Activated T-helper 2 cell treated with anti-CD3 and anti-CD28 coated beads, Interferon-gamma antibody, Interleukin-2, Interleukin-4, amounts not matched to agents 10 μg/mL and 5 μg/mL and 100 μg/mL, durations not matched to agents 14 hours and 24 hours and 36 hours (primary cell): Measurements from ENCODE around the gene RETSAT. TPM values are rescaled to one million over a fixed set of nuclear protein-coding genes. Genes with fewer than 3 reads are reported as not detected.
"Not testable (repeated sequence)": the region's sequence is repeated elsewhere in the genome, so short reads cannot be mapped to it uniquely, and the experiment has no call there.

Experiments used
- DNase-seq: peaks from one replicate; pipeline ENCODE4 v3.0.0; 2021; ENCODE audit warnings: low spot score
- H3K27ac Mint-ChIP-seq: one replicate; pipeline ENCODE4 v1.8.0; 2021; ENCODE audit warnings: mixed read lengths
- H3K27me3 Mint-ChIP-seq: one replicate; pipeline ENCODE4 v1.8.0; 2021; ENCODE audit warnings: low read depth, mixed read lengths
- H3K36me3 Mint-ChIP-seq: one replicate; pipeline ENCODE4 v1.8.0; 2021; ENCODE audit warnings: low read depth, mixed read lengths
- H3K4me1 Mint-ChIP-seq: one replicate; pipeline ENCODE4 v1.8.0; 2021; ENCODE audit warnings: low read depth, mixed read lengths
- H3K4me3 Mint-ChIP-seq: one replicate; pipeline ENCODE4 v1.8.0; 2021; ENCODE audit warnings: low read depth, mild to moderate bottlenecking, moderate library complexity, mixed read lengths
- H3K9me3 Mint-ChIP-seq: one replicate; pipeline ENCODE4 v1.8.0; 2021; ENCODE audit warnings: mixed read lengths
- intact Hi-C: fragments of 100-400 bp; cut with micrococcal nuclease; formaldehyde crosslinking; loops from one replicate; pipeline ENCODE4 v1.15.1; 2023
- total RNA-seq: library from RNA; stranded (reverse); gene quantifications from 2 replicates; pipeline ENCODE4 v1.2.3, GENCODE V29; 2022

The RETSAT gene
- total RNA-seq, 1 donor from 2014 or later = 29.6 TPM

DNA sequence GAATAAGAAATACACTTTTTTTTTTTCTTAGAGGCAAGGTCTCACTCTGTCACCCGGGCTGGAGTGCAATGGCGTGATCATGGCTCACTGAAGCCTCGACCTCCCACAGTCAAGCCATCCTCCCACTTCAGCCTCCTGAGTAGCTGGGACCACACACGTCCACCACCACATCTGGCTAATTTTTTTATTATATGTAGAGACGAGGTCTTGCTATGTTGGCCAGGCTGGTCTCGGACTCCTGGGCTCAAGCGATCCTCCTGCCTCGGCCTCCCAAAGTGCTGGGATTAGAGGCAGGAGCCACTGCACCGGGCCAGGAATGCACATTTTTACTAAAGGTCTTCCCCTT lies 28.9 kb downstream of the RETSAT start:
- H3K4me3 Mint-ChIP-seq = peak overlapping the region; percentile 100
- no peak for DNase-seq
- H3K9me3 Mint-ChIP-seq = no peaks in the 10 kb centered on the region
- peaks cover 74% of the 10 kb centered on the region for H3K36me3 Mint-ChIP-seq
- no peaks in the 10 kb centered on the region for H3K27me3 Mint-ChIP-seq
- intact Hi-C loops = loop anchor here (5.0 kb wide), 2 partner anchors 82 to 388 kb away; no protein-coding TSS in a partner anchor
- no peak overlapping the region for H3K27ac Mint-ChIP-seq
- H3K4me1 Mint-ChIP-seq = peaks cover 55% of the 10 kb centered on the region

DNA sequence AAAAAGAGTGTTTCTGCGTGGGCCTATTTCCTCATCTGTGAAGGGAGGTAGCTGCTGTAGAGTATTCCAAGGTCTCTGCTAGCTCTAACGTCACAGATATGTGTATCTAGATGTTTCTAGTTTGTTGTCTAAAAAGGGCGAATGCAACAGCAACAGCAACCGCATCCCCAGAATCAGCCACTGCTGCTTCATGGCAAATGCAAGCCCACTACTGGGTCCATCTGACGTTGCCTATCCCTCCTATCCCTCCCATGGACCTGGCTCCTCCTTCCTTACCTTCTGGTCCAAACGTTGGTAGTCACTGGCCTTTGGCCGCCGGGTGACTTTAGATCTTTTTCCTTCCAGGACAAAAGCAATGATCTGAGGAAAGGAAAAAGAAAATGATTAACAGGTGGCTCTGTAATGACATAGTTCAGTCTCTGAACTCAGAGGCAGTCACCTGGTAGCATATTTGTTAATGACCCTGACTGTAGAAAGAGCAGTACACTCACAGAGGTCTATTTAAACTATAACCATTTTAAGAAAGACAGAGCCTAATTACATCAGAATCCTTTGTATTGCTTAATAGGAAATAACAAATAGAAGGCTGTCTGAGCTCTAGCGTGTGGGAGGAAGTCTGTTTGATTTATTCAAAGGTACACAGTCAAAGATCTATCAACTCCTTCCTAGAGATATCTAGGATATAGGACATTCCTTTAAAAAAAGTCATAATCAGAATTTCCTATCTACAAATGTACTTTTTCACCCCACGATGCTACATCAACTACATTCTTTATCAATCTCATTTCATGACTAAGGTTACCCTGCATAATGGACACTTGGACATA lies 29.5 kb downstream of the RETSAT start:
- peaks cover 61% of the 10 kb centered on the region for H3K4me1 Mint-ChIP-seq
- no peak for DNase-seq
- H3K27ac Mint-ChIP-seq = no peak overlapping the region
- peaks cover 80% of the 10 kb centered on the region for H3K36me3 Mint-ChIP-seq
- peak overlapping the region; percentile 100 for H3K4me3 Mint-ChIP-seq
- H3K9me3 Mint-ChIP-seq = no peaks in the 10 kb centered on the region
- H3K27me3 Mint-ChIP-seq = no peaks in the 10 kb centered on the region
- intact Hi-C loops = loop anchor here (5.0 kb wide), 2 partner anchors 82 to 388 kb away; no protein-coding TSS in a partner anchor

DNA sequence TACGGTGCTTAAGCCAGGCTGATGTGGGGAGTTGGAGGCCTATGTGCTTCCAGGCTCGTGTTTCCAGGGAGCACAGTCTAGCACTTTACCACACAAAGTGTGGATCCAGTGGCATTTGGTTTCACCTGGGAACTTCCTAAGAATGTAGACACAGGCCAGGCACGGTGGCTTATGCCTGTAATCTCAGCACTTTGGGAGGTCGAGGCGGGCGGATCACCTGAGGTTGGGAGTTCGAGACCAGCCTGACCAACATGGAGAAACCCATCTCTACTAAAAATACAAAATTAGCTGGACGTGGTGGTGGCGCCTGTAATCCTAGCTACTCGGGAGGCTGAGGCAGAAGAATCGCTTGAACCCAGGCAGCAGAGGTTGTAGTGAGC lies 30.4 kb downstream of the RETSAT start:
- peaks cover 86% of the 10 kb centered on the region for H3K36me3 Mint-ChIP-seq
- H3K4me3 Mint-ChIP-seq = peak overlapping the region; percentile 100
- intact Hi-C loops, DNase-seq, H3K27ac Mint-ChIP-seq, H3K9me3 Mint-ChIP-seq, H3K27me3 Mint-ChIP-seq: not testable (repeated sequence)
- peaks cover 61% of the 10 kb centered on the region for H3K4me1 Mint-ChIP-seq

DNA sequence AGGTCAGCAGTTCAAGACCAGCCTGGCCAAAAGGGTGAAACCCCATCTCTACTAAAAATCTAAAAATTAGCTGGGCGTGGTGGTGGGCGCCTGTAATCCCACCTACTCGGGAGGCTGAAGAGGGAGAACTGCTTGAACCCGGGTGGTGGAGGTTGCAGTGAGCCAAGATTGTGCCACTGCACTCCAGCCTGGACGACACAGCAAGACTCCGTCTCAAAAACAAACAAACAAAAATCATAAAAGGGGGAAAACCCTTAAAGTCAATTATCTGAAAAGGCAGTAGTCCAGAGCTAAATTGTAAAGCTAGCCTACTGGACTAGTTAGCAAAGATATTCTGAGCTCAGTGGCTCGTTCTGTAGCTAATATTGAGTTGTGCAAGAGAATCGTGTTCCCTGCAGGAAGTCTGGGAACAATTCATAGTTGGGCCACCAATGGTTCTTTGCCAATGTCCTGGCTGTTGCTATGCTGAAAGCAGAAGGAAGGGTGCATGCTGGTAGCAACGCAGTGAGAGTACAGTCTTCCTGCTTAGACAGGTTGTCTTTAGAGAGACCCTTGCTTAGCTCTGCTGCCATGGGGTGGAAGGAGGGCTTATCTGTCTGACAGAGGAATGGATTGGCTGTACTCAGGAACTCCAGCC lies 30.9 kb downstream of the RETSAT start:
- no peak for DNase-seq
- intact Hi-C loops = no loop called here
- Mint-ChIP-seq H3K27me3 (no peaks in the 10 kb centered on the region), H3K36me3 (peaks cover 91% of the 10 kb centered on the region), H3K9me3 (no peaks in the 10 kb centered on the region), H3K4me3 (peak overlapping the region; percentile 100), H3K4me1 (peaks cover 62% of the 10 kb centered on the region), H3K27ac (no peak overlapping the region)

DNA sequence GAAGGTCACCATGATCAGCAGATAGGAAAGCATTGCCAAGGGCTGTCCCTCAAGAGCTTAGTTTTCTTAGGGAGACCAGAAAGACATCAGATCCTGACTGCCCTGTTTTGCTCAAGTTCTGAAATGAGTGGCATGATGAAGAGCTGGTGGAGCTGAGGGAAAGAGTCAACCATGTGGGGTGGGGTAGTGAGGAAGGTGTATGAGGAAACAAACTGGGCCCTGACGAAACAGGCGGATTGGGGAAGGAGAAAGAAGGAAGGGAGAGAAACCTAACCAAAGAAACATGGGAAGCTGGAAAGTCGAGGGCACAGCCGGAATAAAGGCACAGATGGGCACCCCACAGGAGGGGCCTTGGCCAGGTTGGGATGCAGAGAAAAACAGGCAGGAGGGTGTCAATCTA lies 34.5 kb downstream of the RETSAT start:
- Mint-ChIP-seq H3K27ac (peak overlapping the region; percentile 63), H3K36me3 (peaks cover 84% of the 10 kb centered on the region), H3K4me3 (no peak overlapping the region), H3K4me1 (peaks cover 55% of the 10 kb centered on the region), H3K27me3 (no peaks in the 10 kb centered on the region), H3K9me3 (no peaks in the 10 kb centered on the region)
- intact Hi-C loops = no loop called here
- no peak for DNase-seq

DNA sequence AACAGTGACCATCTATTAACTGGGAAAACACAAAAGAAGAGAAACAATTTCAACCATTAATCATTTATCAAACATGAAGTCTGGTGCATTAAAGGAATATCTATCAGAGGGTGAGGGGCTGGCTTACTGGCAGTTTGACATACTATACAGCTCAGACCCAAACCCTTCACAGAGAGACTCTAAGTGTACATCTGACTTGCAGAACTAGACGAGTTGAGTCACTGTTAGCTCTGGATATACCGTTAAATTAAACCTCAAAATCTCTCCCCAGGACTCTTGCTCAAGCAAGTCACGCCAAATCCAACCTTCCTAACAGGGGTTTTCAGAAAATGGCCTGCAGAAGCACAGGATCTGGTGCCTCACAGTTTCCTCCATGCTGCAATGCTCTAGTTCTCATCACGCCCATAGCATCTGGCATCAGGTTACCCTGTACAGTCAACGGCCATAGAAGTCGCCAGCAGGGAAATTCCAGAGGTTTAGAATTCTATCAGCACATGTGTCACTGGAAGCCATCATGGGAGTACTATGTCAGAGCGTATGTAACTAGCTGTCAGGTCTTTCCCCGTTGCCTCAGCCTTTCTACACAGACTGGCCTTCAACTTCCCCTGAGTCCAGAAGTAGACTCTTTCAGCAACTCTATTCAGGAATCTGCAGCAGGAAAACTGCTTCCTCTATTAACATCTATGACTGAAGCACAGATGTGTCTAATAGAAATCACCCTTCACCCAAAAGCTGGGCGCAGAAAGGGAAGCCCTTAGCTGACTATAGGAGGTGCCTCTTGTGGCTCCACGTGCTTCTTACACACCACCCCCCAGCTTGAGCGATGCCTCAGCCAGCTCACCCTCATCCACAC lies 35.9 kb downstream of the RETSAT start:
- Mint-ChIP-seq H3K36me3 (peaks cover 81% of the 10 kb centered on the region), H3K4me3 (no peak overlapping the region), H3K27ac (peak overlapping the region; percentile 65), H3K9me3 (no peaks in the 10 kb centered on the region), H3K4me1 (peaks cover 44% of the 10 kb centered on the region), H3K27me3 (no peaks in the 10 kb centered on the region)
- intact Hi-C loops = no loop called here
- no peak for DNase-seq

DNA sequence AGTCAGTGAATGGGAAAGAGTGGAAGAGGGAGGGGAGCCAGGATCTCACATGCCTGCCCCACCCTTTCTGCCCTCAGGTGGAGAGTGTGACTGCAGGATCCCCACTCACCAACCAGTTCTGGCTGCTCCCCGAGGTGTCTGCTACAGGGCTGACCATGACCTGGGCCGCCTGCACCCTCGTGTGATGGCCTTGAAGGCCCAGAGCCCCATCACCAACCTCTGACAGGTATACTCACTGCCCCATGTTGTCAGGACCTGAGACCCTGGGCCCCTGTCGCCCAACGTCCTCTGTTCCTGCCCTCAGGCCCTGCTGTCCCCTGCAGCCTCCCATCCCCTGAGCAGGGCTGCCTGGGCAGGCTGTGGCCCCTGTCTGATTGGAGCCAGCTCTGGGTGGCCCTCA lies 38.4 kb downstream of the RETSAT start:
- H3K27me3 Mint-ChIP-seq, H3K9me3 Mint-ChIP-seq, H3K4me3 Mint-ChIP-seq, H3K27ac Mint-ChIP-seq, DNase-seq, intact Hi-C loops: not testable (repeated sequence)
- Mint-ChIP-seq H3K4me1 (peaks cover 24% of the 10 kb centered on the region), H3K36me3 (peaks cover 66% of the 10 kb centered on the region)

DNA sequence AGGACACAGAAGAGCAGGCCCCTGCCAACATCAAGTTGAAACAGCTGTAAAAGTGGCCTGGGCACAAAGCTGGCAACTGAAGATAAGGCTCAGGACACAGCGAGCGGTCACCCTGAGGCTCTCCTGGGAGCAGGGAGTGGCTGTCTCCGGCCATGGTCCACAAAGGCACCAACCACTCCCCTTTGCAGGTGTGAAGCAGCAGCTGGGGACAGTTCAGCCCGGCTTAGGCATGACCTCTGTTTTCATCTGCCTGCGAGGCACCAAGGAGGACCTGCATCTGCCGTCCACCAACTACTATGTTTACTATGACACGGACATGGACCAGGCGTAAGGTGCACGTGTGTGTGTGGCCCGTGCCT lies 39.5 kb downstream of the RETSAT start:
- intact Hi-C loops = no loop called here
- no peak overlapping the region for H3K4me3 Mint-ChIP-seq
- peaks cover 56% of the 10 kb centered on the region for H3K36me3 Mint-ChIP-seq
- no peak for DNase-seq
- H3K27me3 Mint-ChIP-seq = no peaks in the 10 kb centered on the region
- no peak overlapping the region for H3K27ac Mint-ChIP-seq
- peaks cover 20% of the 10 kb centered on the region for H3K4me1 Mint-ChIP-seq
- H3K9me3 Mint-ChIP-seq = no peaks in the 10 kb centered on the region

DNA sequence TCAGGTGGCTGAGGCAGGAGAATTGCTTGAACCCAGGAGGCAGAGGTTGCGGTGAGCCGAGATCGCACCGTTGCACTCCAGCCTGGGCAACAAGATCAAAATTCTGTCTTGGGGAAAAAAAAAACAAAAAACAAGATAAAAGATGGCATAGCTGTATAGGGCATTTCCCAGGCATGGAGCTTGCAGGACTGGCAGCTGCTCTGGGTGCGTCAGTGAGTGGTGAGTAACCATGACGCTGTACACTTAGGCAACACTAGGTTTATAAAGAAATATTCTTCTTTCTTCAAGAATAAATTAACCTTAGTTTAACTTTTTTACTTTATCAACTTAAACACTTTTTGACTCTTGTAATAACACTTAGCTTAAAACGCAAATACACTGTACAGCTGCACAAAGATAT lies 41.9 kb downstream of the RETSAT start:
- DNase-seq = no peak
- H3K9me3 Mint-ChIP-seq = no peaks in the 10 kb centered on the region
- peaks cover 43% of the 10 kb centered on the region for H3K36me3 Mint-ChIP-seq
- no peaks in the 10 kb centered on the region for H3K27me3 Mint-ChIP-seq
- intact Hi-C loops = no loop called here
- no peak overlapping the region for H3K27ac Mint-ChIP-seq
- peaks cover 14% of the 10 kb centered on the region for H3K4me1 Mint-ChIP-seq
- no peak overlapping the region for H3K4me3 Mint-ChIP-seq

DNA sequence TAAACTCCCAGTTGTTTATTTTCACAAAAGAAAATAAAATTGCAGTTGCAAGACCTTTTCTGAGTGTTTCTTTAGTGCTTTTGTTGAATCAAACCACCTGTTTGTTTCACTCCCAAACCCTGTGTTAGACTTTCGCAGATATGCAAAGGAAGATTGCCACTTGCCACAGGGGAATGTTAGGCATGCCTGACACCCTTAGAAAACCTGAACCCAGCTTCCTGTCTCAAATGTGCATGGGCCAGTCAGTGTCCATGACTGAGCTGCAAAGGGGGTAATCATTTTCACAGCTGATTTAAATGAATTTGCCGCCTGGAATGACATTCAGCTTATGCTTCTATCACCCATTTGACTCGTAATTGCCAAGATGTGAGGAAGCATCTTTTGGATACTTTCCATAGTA lies 44.0 kb downstream of the RETSAT start:
- H3K27ac Mint-ChIP-seq = no peak overlapping the region

DNA sequence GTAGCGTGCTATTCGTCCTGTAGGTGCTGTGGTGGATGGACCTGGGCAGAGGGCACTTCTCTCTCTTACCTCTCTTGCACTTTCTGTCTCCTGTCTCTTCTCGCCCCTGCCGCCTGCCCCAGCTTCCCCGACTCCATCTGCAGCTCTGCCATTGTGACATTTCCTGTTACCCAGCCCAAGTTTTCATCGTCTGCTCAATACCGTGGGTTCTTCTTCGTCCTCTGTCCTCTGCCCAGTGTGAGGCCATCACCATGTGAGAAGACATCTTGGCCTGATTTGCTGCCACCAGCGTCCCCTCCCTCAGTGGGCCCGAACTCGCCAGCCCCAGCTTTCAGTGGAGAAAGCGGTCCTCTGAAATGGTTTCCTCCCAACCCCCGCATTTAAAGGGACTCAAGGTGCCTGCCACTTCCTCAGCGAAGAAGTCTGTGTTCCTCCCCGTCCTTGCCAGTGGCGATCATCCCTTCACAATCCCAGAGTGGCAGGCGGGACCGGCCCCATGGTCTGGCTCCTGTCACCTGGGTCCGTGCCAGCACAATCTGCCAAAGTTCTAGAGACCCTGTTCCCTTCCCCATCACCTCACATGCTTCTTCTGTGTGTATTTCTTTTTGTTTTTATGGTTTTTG lies 44.5 kb downstream of the RETSAT start:
- H3K9me3 Mint-ChIP-seq = no peaks in the 10 kb centered on the region
- H3K4me1 Mint-ChIP-seq = peaks cover 17% of the 10 kb centered on the region
- H3K4me3 Mint-ChIP-seq = peak overlapping the region; percentile 47
- H3K36me3 Mint-ChIP-seq = peaks cover 24% of the 10 kb centered on the region
- peak overlapping the region; percentile 45 for H3K27ac Mint-ChIP-seq
- no peak for DNase-seq
- intact Hi-C loops = no loop called here
- H3K27me3 Mint-ChIP-seq = no peaks in the 10 kb centered on the region

More for the DNA sequence above, 44.0 kb downstream of the RETSAT start:
- no peak for DNase-seq
- intact Hi-C loops = no loop called here
- H3K4me3 Mint-ChIP-seq = no peak overlapping the region
- H3K36me3 Mint-ChIP-seq = peaks cover 29% of the 10 kb centered on the region
- no peaks in the 10 kb centered on the region for H3K9me3 Mint-ChIP-seq
- peaks cover 17% of the 10 kb centered on the region for H3K4me1 Mint-ChIP-seq
- H3K27me3 Mint-ChIP-seq = no peaks in the 10 kb centered on the region

DNA sequence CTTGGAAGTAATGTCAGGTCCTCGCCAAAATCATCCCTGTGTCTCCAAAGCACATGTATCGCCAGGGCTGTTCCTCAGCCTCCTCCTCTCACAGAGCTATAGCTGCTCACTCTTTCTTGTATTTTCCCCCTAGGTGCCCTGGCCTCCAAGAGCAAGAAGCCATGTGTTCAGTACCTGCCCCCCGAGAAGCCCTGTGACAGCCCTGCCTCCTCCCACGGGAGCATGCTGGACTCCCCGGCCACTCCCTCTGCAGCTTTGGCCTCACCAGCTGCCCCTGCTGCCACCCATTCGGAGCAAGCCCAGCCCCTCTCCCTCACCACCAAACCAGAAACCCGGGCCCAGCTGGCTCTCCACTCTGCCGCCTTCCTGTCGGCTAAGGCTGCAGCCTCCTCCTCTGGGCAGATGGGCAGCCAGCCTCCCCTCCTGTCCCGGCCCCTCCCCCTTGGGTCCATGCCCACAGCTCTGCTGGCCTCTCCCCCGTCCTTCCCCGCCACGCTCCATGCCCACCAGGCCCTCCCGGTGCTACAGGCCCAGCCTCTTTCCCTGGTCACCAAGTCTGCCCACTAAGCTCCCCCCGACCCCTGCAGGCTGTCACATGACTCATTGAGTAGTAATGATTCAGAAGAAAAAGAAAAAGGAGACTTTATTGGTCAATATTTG lies 45.3 kb downstream of the RETSAT start:
- Mint-ChIP-seq H3K27ac (no peak overlapping the region), H3K4me1 (peaks cover 17% of the 10 kb centered on the region), H3K36me3 (peaks cover 19% of the 10 kb centered on the region), H3K9me3 (no peaks in the 10 kb centered on the region), H3K27me3 (no peaks in the 10 kb centered on the region), H3K4me3 (no peak overlapping the region)
- no peak for DNase-seq
- intact Hi-C loops = no loop called here
